Endodermal cell (in vitro differentiated cells): ENCODE data around the gene RABGAP1L. TPM values are rescaled to one million over a fixed set of nuclear protein-coding genes. Genes with fewer than 3 reads are reported as not detected.

ENCODE experiments used
- DNase-seq: peaks from one replicate; pipeline ENCODE4 v3.0.0-alpha.2; 2017
- H3K27ac ChIP-seq: 2 replicates; pipeline ENCODE4 v1.5.1; 2013; ENCODE audit warnings: mild to moderate bottlenecking, low read depth, low read length, moderate library complexity
- H3K27me3 ChIP-seq: 2 replicates; pipeline ENCODE4 v1.6.1; 2013; ENCODE audit warnings: mild to moderate bottlenecking, low read length, moderate library complexity; ENCODE audit not compliant: insufficient read depth, control insufficient read depth, poor library complexity, severe bottlenecking
- H3K36me3 ChIP-seq: 2 replicates; pipeline ENCODE4 v1.7.0; 2013; ENCODE audit warnings: mild to moderate bottlenecking, low read length, moderate library complexity; ENCODE audit not compliant: control insufficient read depth, insufficient read depth
- H3K4me1 ChIP-seq: one replicate; pipeline ENCODE4 v1.7.0; 2013; ENCODE audit warnings: low read length; ENCODE audit not compliant: control insufficient read depth, insufficient read depth
- H3K4me3 ChIP-seq: 2 replicates; pipeline ENCODE4 v1.5.1; 2013; ENCODE audit warnings: mild to moderate bottlenecking, low read length, moderate library complexity
- H3K9ac ChIP-seq: 2 replicates; pipeline ENCODE4 v1.6.1; 2013; ENCODE audit warnings: mild to moderate bottlenecking, low read length, moderate library complexity; ENCODE audit not compliant: poor library complexity, severe bottlenecking; ENCODE audit errors: extremely low read depth
- H3K9me3 ChIP-seq: 2 replicates; pipeline ENCODE4 v1.6.1; 2013; ENCODE audit warnings: mild to moderate bottlenecking, low read length, moderate library complexity; ENCODE audit not compliant: control insufficient read depth
- H3K27ac Mint-ChIP-seq: 2 replicates; pipeline ENCODE4 v1.8.0; 2020; ENCODE audit warnings: mixed read lengths
- H3K27me3 Mint-ChIP-seq: 2 replicates; pipeline ENCODE4 v1.8.0; 2021; ENCODE audit warnings: mild to moderate bottlenecking, mixed read lengths; ENCODE audit not compliant: insufficient read depth
- H3K36me3 Mint-ChIP-seq: 2 replicates; pipeline ENCODE4 v1.8.0; 2020; ENCODE audit warnings: low read depth, mixed read lengths
- H3K4me1 Mint-ChIP-seq: 2 replicates; pipeline ENCODE4 v1.8.0; 2020; ENCODE audit warnings: mixed read lengths
- H3K4me3 Mint-ChIP-seq: 2 replicates; pipeline ENCODE4 v1.8.0; 2020; ENCODE audit warnings: mild to moderate bottlenecking, moderate library complexity, mixed read lengths
- H3K9me3 Mint-ChIP-seq: 2 replicates; pipeline ENCODE4 v1.8.0; 2020; ENCODE audit warnings: mild to moderate bottlenecking, mixed read lengths
- WGBS, 2 experiments: methylation state at CpG; one replicate each; pipeline versions ENCODE4 v1.1.5 to v1.1.7; 2013; ENCODE audit warnings: missing lambda C conversion rate in 2 of 2, mixed read lengths in 1 of 2; ENCODE audit not compliant: insufficient coverage in 1 of 2, insufficient read length in 1 of 2; 5-methylcytosine and 5-hydroxymethylcytosine counted together
- total RNA-seq, 2 donors: library from RNA; stranded (reverse); fragmentation: NEBNext Ultra II Directional in 1 of 2; extraction: Animal tissue kit (Norgen Biotek cat#: 25700) in 1 of 2; gene quantifications; 2 replicates in 1 of 2; 3 replicates in 1 of 2; pipeline ENCODE4 v1.2.1, GENCODE V29; 2021
- TF ChIP-seq, protein P1 (sequence below): fragments of 200-600 bp; sonication (generic); conservative IDR thresholded peaks from 2 replicates; pipeline ENCODE4 v1.5.0; 2021; ENCODE audit warnings: antibody characterized with exemption, mild to moderate bottlenecking

The RABGAP1L gene
- total RNA-seq, 2 donors from 2014 or later, result 32.5 to 36.9 TPM

DNA sequence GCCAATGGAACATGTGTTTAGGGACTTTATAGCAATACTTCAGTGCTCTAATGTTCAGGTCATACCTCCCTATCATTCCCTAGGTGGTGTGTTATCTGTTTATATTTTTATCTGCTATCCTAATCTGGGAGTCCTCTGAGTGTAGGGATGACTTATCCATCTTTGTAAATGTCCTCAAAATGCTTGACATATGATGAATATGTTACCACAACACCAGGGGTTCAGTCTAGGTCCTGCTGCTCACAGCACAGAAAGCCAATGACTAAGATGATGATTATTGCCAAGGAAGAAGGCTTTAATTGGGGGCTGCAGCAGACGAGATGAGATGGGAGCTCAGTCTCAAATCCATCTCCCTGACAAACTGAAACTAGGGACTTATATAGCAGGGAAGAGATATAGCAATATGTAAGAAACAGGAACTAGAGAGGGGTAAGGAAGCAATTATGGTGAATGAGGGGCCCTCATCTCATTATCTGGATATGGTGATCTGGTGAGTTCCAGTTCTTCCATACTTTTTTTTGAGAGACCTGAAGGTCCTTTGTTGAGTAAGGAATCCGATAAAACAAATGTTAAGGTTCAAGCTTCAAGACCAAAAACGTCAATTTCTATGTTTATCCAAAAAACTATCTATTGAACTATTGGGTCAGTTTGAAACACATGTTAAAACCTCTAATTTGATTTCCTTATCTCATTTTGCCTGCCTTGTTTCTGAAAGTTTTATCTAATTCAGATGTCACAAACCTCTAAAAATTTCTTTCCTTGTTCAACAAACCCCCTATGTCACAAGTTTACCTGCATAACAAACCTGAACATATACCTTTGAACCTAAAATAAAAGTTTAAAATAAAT is 583.7 kb downstream of the RABGAP1L start:
- Histone ChIP-seq H3K27ac (no peak overlapping the region), H3K4me1 (no peaks in the 10 kb centered on the region), H3K9ac (no peak overlapping the region), H3K27me3 (no peaks in the 10 kb centered on the region), H3K36me3 (no peaks in the 10 kb centered on the region), H3K9me3 (no peaks in the 10 kb centered on the region), H3K4me3 (no peak overlapping the region)
- Mint-ChIP-seq H3K27ac (no peak overlapping the region), H3K36me3 (no peaks in the 10 kb centered on the region), H3K4me1 (peaks cover 7% of the 10 kb centered on the region), H3K9me3 (no peaks in the 10 kb centered on the region), H3K4me3 (no peak overlapping the region), H3K27me3 (no peaks in the 10 kb centered on the region)
- WGBS, 2 experiments, result 86 to 93% methylated on average over 3 of the region's 3 CpGs
- TF ChIP-seq, protein P1, sequence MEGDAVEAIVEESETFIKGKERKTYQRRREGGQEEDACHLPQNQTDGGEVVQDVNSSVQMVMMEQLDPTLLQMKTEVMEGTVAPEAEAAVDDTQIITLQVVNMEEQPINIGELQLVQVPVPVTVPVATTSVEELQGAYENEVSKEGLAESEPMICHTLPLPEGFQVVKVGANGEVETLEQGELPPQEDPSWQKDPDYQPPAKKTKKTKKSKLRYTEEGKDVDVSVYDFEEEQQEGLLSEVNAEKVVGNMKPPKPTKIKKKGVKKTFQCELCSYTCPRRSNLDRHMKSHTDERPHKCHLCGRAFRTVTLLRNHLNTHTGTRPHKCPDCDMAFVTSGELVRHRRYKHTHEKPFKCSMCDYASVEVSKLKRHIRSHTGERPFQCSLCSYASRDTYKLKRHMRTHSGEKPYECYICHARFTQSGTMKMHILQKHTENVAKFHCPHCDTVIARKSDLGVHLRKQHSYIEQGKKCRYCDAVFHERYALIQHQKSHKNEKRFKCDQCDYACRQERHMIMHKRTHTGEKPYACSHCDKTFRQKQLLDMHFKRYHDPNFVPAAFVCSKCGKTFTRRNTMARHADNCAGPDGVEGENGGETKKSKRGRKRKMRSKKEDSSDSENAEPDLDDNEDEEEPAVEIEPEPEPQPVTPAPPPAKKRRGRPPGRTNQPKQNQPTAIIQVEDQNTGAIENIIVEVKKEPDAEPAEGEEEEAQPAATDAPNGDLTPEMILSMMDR, result no peak
- no peak for DNase-seq

DNA sequence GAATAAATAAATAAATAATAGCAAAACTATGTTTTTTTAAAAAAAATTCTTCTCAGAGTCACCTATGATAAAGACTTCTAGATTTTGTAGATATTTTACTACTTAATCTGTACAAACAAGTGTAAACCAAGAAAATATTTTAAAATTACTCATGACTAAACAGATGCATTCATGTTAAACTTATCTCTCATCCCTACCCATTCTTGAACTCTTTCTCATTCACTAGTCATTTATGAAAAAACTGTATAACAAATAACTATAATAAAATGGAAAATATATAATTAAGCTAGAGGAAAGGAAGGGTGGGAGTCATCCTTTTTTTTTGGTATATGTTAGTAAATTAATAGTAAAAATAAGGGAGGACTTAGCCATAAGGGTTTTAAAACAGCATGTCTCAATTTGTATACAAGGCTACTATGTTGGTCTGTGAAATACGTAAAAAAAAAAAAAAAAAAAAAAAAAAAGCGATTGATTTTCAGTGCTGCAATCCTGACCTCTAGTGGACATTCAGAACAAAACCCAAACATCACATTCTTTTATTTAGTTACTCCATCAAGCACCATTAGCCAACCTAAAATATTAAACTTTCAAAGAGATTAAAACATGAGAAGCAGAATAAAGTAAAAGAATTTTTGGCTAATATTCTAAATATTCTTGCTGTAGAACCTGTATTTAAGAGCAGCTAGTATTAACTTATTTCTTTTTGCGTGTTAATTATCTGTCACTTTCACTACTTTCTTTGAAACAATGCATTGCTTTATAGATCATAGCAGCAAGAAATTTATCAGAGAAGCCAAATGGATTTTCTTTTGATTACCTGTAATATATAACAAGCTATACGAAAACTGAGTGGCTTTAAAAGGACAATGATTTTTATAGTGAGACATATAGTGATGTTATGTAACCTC is 584.6 kb downstream of the RABGAP1L start:
- H3K27me3 Mint-ChIP-seq, result no peaks in the 10 kb centered on the region
- peaks cover 3% of the 10 kb centered on the region for H3K9me3 Mint-ChIP-seq
- Histone ChIP-seq H3K9me3 (no peaks in the 10 kb centered on the region), H3K9ac (no peak overlapping the region), H3K36me3 (no peaks in the 10 kb centered on the region), H3K27me3 (no peaks in the 10 kb centered on the region), H3K4me3 (no peak overlapping the region), H3K27ac (no peak overlapping the region), H3K4me1 (no peaks in the 10 kb centered on the region)
- H3K4me3 Mint-ChIP-seq, result no peak overlapping the region
- H3K4me1 Mint-ChIP-seq, result peaks cover 7% of the 10 kb centered on the region
- no peak for DNase-seq
- H3K27ac Mint-ChIP-seq, result no peak overlapping the region
- WGBS, 2 experiments, result 60% methylated on average over 3 of the region's 4 CpGs; no CpG with 5 or more reads in 1 of the 2 experiments
- no peaks in the 10 kb centered on the region for H3K36me3 Mint-ChIP-seq
- TF ChIP-seq, protein P1, result peak; percentile 83

DNA sequence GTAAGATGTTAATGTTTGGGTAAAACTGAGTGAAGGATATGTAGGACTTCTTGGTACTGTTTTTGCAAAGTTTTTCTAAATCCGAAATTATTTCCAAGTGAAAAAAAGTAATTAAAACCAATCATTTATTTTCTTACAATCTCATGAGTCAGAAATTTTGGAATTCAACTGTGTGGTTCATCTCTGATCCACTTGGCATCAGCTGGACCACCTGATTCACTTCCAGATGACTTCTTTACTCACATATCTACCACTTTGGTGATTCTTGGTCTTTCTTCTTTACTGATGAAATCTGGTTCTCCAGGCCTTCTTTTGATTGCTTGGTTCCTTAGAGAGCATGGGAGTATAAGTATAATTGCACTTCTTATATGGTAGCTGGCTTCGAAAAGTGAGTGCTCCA is 585.6 kb downstream of the RABGAP1L start:
- Histone ChIP-seq H3K9me3 (peaks cover 4% of the 10 kb centered on the region), H3K4me1 (no peaks in the 10 kb centered on the region), H3K27ac (no peak overlapping the region), H3K4me3 (no peak overlapping the region), H3K9ac (no peak overlapping the region), H3K27me3 (no peaks in the 10 kb centered on the region), H3K36me3 (no peaks in the 10 kb centered on the region)
- H3K4me3 Mint-ChIP-seq, result no peak overlapping the region
- TF ChIP-seq, protein P1, result no peak
- 83 to 90% methylated on average over 2 of the region's 2 CpGs for WGBS, 2 experiments
- H3K36me3 Mint-ChIP-seq, result no peaks in the 10 kb centered on the region
- no peak for DNase-seq
- no peaks in the 10 kb centered on the region for H3K27me3 Mint-ChIP-seq
- H3K27ac Mint-ChIP-seq, result no peak overlapping the region
- H3K9me3 Mint-ChIP-seq, result peaks cover 3% of the 10 kb centered on the region
- peaks cover 7% of the 10 kb centered on the region for H3K4me1 Mint-ChIP-seq
